ENCODE results near the gene LPIN3.

DNA sequence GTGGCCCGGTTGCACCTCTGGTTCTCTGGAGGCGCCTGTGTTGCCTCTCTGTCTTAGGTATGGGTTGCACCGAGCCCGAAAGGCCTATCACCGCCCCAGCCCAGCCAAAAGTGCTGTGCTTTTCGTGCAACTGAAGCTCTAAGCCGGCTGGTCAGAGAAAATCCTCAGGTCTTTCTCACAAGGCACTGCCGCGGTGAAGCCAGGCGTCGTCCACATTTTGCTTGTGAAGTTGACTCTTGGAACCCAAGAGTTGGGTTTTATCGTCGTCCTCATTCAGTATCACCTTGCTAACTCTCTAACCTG is 26.7 kb downstream of the LPIN3 start:
- TF ChIP-seq, protein P1, sequence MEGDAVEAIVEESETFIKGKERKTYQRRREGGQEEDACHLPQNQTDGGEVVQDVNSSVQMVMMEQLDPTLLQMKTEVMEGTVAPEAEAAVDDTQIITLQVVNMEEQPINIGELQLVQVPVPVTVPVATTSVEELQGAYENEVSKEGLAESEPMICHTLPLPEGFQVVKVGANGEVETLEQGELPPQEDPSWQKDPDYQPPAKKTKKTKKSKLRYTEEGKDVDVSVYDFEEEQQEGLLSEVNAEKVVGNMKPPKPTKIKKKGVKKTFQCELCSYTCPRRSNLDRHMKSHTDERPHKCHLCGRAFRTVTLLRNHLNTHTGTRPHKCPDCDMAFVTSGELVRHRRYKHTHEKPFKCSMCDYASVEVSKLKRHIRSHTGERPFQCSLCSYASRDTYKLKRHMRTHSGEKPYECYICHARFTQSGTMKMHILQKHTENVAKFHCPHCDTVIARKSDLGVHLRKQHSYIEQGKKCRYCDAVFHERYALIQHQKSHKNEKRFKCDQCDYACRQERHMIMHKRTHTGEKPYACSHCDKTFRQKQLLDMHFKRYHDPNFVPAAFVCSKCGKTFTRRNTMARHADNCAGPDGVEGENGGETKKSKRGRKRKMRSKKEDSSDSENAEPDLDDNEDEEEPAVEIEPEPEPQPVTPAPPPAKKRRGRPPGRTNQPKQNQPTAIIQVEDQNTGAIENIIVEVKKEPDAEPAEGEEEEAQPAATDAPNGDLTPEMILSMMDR (IDR thresholded peaks at IDR 0.05; ENCODE audit: low read depth, low read length) = no peak
- TF ChIP-seq POLR2A (IDR thresholded peaks at IDR 0.05; ENCODE audit: extremely low read depth, insufficient read length) = no peak
- TF ChIP-seq, protein P2, sequence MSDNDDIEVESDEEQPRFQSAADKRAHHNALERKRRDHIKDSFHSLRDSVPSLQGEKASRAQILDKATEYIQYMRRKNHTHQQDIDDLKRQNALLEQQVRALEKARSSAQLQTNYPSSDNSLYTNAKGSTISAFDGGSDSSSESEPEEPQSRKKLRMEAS (IDR thresholded peaks at IDR 0.05; ENCODE audit: low read depth, low read length) = no peak

All from NB4 (cell line).